H1 (cell line): ENCODE results near the gene RHOBTB1.

Experiments
- CREB1 ChIP-seq: IDR thresholded peaks from 2 replicates; pipeline ENCODE4 v1.6.1; 2012; ENCODE audit warnings: inconsistent platforms
- EZH2 ChIP-seq: fragments of 200-600 bp; sonication (generic); IDR thresholded peaks from 2 replicates; pipeline ENCODE4 v1.7.1; 2012; ENCODE audit warnings: low read depth, mild to moderate bottlenecking, moderate library complexity, low read length, inconsistent platforms; ENCODE audit not compliant: severe bottlenecking
- JUND ChIP-seq: IDR thresholded peaks from 2 replicates; pipeline ENCODE4 v1.6.1; 2011; ENCODE audit warnings: mild to moderate bottlenecking, improper control_type of control experiment, low read length
- POLR2A ChIP-seq, 2 experiments: IDR thresholded peaks; 1 replicate in 1 of 2; 2 replicates in 1 of 2; pipeline ENCODE4 v1.6.1; 2011; ENCODE audit warnings: low read depth in 2 of 2, low read length in 2 of 2, mild to moderate bottlenecking in 2 of 2; ENCODE audit errors: control extremely low read depth in 1 of 2
- POLR2AphosphoS5 ChIP-seq: IDR thresholded peaks from 2 replicates; pipeline ENCODE4 v1.6.1; 2011; ENCODE audit warnings: low read depth, low read length
- SP1 ChIP-seq: IDR thresholded peaks from 2 replicates; pipeline ENCODE4 v1.6.1; 2011; ENCODE audit warnings: low read depth, low read length
- TAF1 ChIP-seq: IDR thresholded peaks from 2 replicates; pipeline ENCODE4 v1.6.1; 2011; ENCODE audit warnings: mild to moderate bottlenecking, low read depth, low read length
- TAF7 ChIP-seq: optimal IDR thresholded peaks from 2 replicates; pipeline ENCODE3; 2011; ENCODE audit warnings: low read depth, mild to moderate bottlenecking, inconsistent platforms, low read length, moderate library complexity, borderline replicate concordance
- TCF12 ChIP-seq: IDR thresholded peaks from 2 replicates; pipeline ENCODE4 v1.6.1; 2011; ENCODE audit warnings: low read depth, mild to moderate bottlenecking, low read length
- TF ChIP-seq, protein P1 (sequence below), 3 experiments: IDR thresholded peaks; 1 replicate in 2 of 3; 2 replicates in 1 of 3; pipeline versions ENCODE4 v1.5.1 to v1.6.1; 2011; ENCODE audit warnings: low read length in 3 of 3, mild to moderate bottlenecking in 3 of 3, inconsistent platforms in 2 of 3, low read depth in 1 of 3, moderate library complexity in 1 of 3; ENCODE audit not compliant: insufficient read depth in 1 of 3; ENCODE audit errors: control extremely low read depth in 1 of 3
- TF ChIP-seq, protein P2 (sequence below): IDR thresholded peaks from 2 replicates; pipeline ENCODE4 v1.6.1; 2011; ENCODE audit warnings: low read depth, mild to moderate bottlenecking, low read length; ENCODE audit not compliant: insufficient read depth

GRCh38 chr10:60978287-60979115 lies 34.5 kb upstream of the RHOBTB1 start:
- TF ChIP-seq, protein P1, sequence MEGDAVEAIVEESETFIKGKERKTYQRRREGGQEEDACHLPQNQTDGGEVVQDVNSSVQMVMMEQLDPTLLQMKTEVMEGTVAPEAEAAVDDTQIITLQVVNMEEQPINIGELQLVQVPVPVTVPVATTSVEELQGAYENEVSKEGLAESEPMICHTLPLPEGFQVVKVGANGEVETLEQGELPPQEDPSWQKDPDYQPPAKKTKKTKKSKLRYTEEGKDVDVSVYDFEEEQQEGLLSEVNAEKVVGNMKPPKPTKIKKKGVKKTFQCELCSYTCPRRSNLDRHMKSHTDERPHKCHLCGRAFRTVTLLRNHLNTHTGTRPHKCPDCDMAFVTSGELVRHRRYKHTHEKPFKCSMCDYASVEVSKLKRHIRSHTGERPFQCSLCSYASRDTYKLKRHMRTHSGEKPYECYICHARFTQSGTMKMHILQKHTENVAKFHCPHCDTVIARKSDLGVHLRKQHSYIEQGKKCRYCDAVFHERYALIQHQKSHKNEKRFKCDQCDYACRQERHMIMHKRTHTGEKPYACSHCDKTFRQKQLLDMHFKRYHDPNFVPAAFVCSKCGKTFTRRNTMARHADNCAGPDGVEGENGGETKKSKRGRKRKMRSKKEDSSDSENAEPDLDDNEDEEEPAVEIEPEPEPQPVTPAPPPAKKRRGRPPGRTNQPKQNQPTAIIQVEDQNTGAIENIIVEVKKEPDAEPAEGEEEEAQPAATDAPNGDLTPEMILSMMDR (IDR thresholded peaks at IDR 0.05; ENCODE audit: control extremely low read depth in 1 of 3, insufficient read depth in 1 of 3, low read depth in 1 of 3, low read length in 3 of 3), result no peak
- TF ChIP-seq JUND (no peak), TAF7 (no peak), POLR2A (IDR thresholded peaks at IDR 0.05; ENCODE audit: control extremely low read depth in 1 of 2, low read depth in 2 of 2, low read length in 2 of 2) (no peak), TAF1 (no peak), CREB1 (no peak), TCF12 (no peak), POLR2AphosphoS5 (no peak), EZH2 (no peak), SP1 (no peak)
- TF ChIP-seq, protein P2, sequence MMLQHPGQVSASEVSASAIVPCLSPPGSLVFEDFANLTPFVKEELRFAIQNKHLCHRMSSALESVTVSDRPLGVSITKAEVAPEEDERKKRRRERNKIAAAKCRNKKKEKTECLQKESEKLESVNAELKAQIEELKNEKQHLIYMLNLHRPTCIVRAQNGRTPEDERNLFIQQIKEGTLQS, result no peak
